Activated CD8-positive, alpha-beta memory T cell treated with anti-CD3 and anti-CD28 coated beads, Interleukin-2, amount 50 U/mL, for 1 hour (primary cell): ENCODE results near the gene NOXO1.
"Not testable (repeated sequence)": the region's sequence is repeated elsewhere in the genome, so short reads cannot be mapped to it uniquely, and the experiment has no call there.

Experiments
- DNase-seq: peaks from one replicate; pipeline ENCODE4 v3.0.0-alpha.2; 2020; ENCODE audit errors: extremely low read depth

NOXO1 gene

GRCh38 chr16:1942047-1942809, 39.0 kb downstream of the NOXO1 start:
- DNase-seq, result no peak

- DNase-seq, result no peak
Measured at GRCh38 chr16:1941162-1942046, 39.9 kb downstream of the NOXO1 start.

DNA sequence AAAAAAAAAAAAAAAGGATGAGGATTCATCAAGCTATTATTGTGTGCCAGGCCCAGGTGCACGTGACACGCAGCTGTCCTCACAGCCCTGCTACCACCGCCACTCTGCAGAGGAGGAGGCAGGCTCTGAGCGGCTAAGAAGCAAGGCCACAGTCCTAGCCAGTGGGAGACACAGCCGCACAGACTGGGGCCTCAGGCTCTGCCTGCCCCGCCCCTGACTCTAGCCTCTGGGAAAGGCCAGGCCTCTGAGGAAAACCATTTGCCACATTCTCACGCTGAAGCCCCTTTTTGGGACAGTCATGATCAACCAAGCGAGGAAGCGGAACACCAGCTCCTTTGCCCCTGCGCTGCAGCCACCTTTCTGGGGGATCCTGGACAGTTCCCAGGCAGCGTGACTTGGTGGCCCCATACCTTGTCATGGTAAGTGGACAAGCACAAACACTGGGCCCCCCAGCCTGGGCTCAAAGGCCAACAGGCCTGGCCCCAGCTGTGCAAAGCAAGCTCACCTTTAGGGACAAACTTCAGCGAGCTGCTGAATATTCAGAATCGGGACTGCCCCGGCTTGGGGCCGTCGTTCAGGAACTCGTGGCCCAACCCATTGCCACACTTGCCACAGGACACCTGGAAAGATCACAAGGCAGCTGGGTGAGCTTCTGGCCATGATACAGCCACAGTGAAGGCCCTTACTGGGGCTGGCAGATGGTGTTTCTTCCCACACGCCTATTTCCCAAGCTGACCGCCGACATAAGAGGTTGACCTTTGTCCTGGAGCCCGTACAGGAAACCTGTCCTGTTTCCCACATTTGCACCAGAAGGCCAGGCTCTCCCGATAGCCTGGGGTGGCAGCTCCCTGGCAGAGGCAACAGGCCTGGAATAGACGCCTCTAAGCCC, 40.8 kb downstream of the NOXO1 start:
- DNase-seq, result no peak

DNA sequence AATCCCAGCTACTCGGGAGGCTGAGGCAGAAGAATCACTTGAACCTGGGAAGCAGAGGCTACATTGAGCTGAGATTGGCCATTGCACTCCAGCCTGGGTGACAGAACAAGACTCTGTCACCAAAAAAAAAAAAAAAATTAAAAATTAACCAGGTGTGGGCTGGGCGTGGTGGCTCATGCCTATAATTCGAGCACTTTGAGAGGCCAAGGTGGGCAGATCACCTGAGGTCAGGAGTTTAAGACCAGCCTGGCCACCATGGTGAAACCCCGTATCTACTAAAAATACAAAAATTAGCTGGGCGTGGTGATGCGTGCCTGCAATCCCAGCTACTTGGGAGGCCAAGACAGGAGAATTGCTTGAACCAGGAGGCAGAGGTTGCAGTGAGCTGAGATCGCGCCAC, 41.4 kb downstream of the NOXO1 start:
- DNase-seq, result not testable (repeated sequence)

- DNase-seq, result no peak
Measured at GRCh38 chr16:1938910-1939309, 42.4 kb downstream of the NOXO1 start.

GRCh38 chr16:1938316-1938715, 43.0 kb downstream of the NOXO1 start:
- no peak for DNase-seq

DNA sequence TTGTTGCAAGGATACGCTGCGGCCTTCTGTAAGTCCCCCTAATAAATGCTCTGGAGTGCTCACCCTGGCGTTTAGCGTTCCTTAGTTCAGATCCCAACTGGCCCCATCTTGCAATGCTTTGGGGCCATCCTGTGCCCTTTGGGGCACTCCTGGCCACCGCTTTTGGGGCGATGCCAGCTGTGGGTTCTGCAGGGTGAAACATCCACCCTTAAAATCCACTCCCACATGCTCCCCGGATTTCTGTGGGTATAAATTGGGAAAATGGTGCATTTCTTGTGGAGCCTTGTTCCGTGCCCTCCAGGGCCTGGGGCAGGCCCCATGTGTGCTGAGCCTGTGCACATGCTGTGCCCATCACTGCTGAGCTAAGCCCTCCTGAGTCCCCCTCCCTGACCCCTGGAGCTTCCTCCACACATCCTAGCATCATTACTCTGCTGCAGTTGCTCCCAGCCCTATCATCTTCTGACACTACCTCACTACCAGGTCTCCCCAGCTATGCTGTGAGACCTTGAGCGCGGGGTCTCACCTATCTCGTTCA, 44.3 kb downstream of the NOXO1 start:
- DNase-seq, result no peak

GRCh38 chr16:1933097-1933661, 48.1 kb downstream of the NOXO1 start:
- no peak for DNase-seq

GRCh38 chr16:1932050-1933028, 48.9 kb downstream of the NOXO1 start:
- DNase-seq, result no peak

DNA sequence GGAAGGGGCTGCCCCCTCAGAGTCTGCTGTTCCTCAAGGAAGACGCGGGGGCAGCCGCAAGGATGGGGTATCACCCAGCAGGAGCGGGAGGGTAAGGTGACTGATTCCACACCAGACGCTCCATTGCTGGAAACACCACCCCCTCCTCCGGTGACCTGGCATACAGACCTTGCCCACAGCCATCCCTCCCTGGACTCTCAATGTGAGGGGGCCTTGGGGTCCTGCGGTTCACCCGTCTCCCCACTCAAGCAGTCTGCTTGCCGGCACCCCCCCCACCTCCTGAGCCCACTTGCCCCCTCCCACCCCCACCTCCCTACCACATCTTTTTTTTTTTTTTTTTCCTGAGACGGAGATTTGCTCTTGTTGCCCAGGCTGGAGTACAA, 50.9 kb downstream of the NOXO1 start:
- no peak for DNase-seq

DNA sequence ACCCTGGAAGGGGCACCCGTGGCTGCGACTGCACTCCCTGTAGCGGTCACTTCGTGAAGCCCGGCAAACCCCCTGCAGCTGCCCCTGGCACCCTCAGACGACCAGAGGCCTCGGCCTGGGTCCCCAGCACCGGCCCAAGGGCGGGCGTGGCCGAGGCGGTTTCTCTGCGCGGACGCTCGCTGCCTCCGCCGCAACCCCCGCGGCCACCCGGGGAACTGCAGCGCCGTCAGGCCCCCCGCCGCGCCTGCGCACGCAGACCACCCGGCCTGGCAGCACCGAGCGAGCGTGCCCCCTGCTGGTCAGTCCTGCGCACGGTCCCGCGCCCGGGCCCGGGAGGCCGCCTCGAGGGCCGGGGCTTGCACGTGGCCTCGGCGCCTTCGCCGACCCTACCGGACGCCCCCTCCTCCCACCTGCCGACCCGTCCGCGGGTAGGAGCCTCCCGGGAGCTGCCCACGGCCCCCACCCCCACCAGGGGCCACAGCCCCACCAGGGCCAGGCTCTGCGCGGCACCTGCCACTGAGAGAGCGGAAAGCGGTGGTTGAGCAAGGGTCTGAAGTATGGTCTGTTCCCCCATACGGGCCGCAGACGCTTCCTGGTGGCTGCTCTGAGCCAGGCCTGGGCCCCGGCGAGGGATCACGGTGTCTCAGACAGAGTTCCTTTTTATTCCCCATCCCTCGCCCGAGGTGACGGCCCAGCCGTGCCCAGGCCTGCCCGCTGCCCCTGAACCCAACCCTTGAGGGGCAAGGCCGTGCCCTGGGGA, 51.5 kb downstream of the NOXO1 start:
- DNase-seq, result peak; percentile 69

GRCh38 chr16:1929105-1929504, 52.2 kb downstream of the NOXO1 start:
- no peak for DNase-seq
